B cell (primary cell): ENCODE results near the gene USH1G. TPM values are rescaled to one million over a fixed set of nuclear protein-coding genes. Genes with fewer than 3 reads are reported as not detected.

Experiments
- ATAC-seq: fragments of 200-7000 bp; cut with Tn5 transposase; one replicate; pipeline ENCODE4 v1.10.0; 2021; ENCODE audit warnings: low read depth, mild to moderate bottlenecking, moderate number of reproducible peaks, moderate library complexity
- CTCF ChIA-PET: fragments of 350-600 bp; sonication (Branson Sonifier 250); formaldehyde crosslinking; loops from one replicate; lab custom pipeline; 2021; ENCODE audit warnings: antibody characterized with exemption, inconsistent platforms; lab: Charles Lee
- POLR2A ChIA-PET: fragments of 350-600 bp; sonication (Branson Sonifier 250); formaldehyde crosslinking; loops from one replicate; lab custom pipeline; 2021; ENCODE audit warnings: antibody characterized with exemption; lab: Charles Lee
- DNase-seq: peaks from one replicate; pipeline ENCODE4 v3.0.0; 2013
- H2AFZ ChIP-seq: 2 replicates; pipeline ENCODE4 v1.6.1; 2012; ENCODE audit warnings: mild to moderate bottlenecking, low read depth, low read length; ENCODE audit not compliant: insufficient read depth, poor library complexity, severe bottlenecking
- H3K27ac ChIP-seq, 2 donors: 1 replicate in 1 of 2; 2 replicates in 1 of 2; pipeline ENCODE4 v1.5.1; 2012 to 2013; ENCODE audit warnings: low read length in 2 of 2, mild to moderate bottlenecking in 2 of 2, moderate library complexity in 1 of 2
- H3K27me3 ChIP-seq, 4 experiments: fragments of 200-600 bp in 1 of 4; sonication (generic) in 1 of 4; replicated peaks in 1 of 4; 1 replicate in 2 of 4; 2 replicates in 2 of 4; pipeline versions ENCODE4 v1.6.1 to v1.7.0; 2013 to 2016; ENCODE audit warnings: low read length in 3 of 4, mild to moderate bottlenecking in 2 of 4, mixed read lengths in 1 of 4, moderate library complexity in 1 of 4; ENCODE audit not compliant: insufficient read depth in 4 of 4, control insufficient read depth in 3 of 4; ENCODE audit errors: control extremely low read depth in 1 of 4
- H3K36me3 ChIP-seq, 2 experiments: replicated peaks in 1 of 2; 1 replicate in 1 of 2; 2 replicates in 1 of 2; pipeline versions ENCODE4 v1.6.1 to v1.7.1; 2013; ENCODE audit warnings: low read length in 1 of 2; ENCODE audit not compliant: insufficient read depth in 2 of 2, control insufficient read depth in 1 of 2; ENCODE audit errors: control extremely low read depth in 1 of 2, extremely low read depth in 1 of 2
- H3K4me1 ChIP-seq, 2 donors: fragments of 200-600 bp in 1 of 2; sonication (generic) in 1 of 2; 1 replicate in 1 of 2; 2 replicates in 1 of 2; pipeline versions ENCODE4 v1.5.1 to v1.6.1; 2013 to 2017; ENCODE audit warnings: low read length in 2 of 2; ENCODE audit not compliant: control insufficient read depth in 2 of 2, insufficient read depth in 2 of 2
- H3K4me2 ChIP-seq: replicated peaks from 2 replicates; pipeline ENCODE3; 2012; ENCODE audit warnings: mild to moderate bottlenecking, low read depth, low read length; ENCODE audit not compliant: poor library complexity, severe bottlenecking
- H3K4me3 ChIP-seq, 5 experiments: fragments of 200-600 bp in 1 of 5; sonication (generic) in 1 of 5; 1 replicate in 3 of 5; 2 replicates in 2 of 5; pipeline versions ENCODE4 v1.5.1 to v1.7.0; 2011 to 2016; ENCODE audit warnings: low read length in 4 of 5, mild to moderate bottlenecking in 4 of 5, low read depth in 2 of 5, control low read depth in 1 of 5, moderate library complexity in 1 of 5; ENCODE audit not compliant: insufficient read depth in 1 of 5; ENCODE audit errors: control extremely low read depth in 1 of 5, extremely low read depth in 1 of 5
- H3K79me2 ChIP-seq: fragments of 200-600 bp; sonication (generic); one replicate; pipeline ENCODE4 v1.6.0; 2016; ENCODE audit warnings: low read length; ENCODE audit not compliant: control insufficient read depth, insufficient read depth
- H3K9ac ChIP-seq: fragments of 200-600 bp; sonication (generic); 2 replicates; pipeline ENCODE4 v1.6.1; 2017; ENCODE audit warnings: mild to moderate bottlenecking, low read length, moderate library complexity
- H3K9me3 ChIP-seq, 3 donors: one replicate each; pipeline versions ENCODE4 v1.6.1 to v1.7.1; 2013; ENCODE audit warnings: low read length in 2 of 3; ENCODE audit not compliant: control insufficient read depth in 2 of 3, insufficient read depth in 1 of 3; ENCODE audit errors: control extremely low read depth in 1 of 3
- H4K20me1 ChIP-seq: 2 replicates; pipeline ENCODE4 v1.6.0; 2012; ENCODE audit warnings: mild to moderate bottlenecking, low read length; ENCODE audit not compliant: insufficient read depth, control insufficient read depth, poor library complexity, severe bottlenecking
- H3K27ac Mint-ChIP-seq: one replicate; pipeline ENCODE4 v1.8.0; 2021; ENCODE audit warnings: mixed read lengths
- H3K27me3 Mint-ChIP-seq: one replicate; pipeline ENCODE4 v1.8.0; 2021; ENCODE audit warnings: mixed read lengths
- H3K4me1 Mint-ChIP-seq: one replicate; pipeline ENCODE4 v1.8.0; 2021; ENCODE audit warnings: mixed read lengths
- H3K4me3 Mint-ChIP-seq: one replicate; pipeline ENCODE4 v1.8.0; 2021; ENCODE audit warnings: mixed read lengths
- H3K9me3 Mint-ChIP-seq: one replicate; pipeline ENCODE4 v1.8.0; 2022; ENCODE audit warnings: mixed read lengths; ENCODE audit not compliant: insufficient read depth
- CTCF ChIP-seq: fragments of 200-600 bp; IDR thresholded peaks from one replicate; pipeline ENCODE4 v1.8.0; 2022; ENCODE audit warnings: antibody characterized with exemption, mild to moderate bottlenecking
- EZH2 ChIP-seq: IDR thresholded peaks from 2 replicates; pipeline ENCODE4 v1.6.1; 2012; ENCODE audit warnings: borderline replicate concordance, low read depth, mild to moderate bottlenecking, moderate library complexity, low read length; ENCODE audit not compliant: insufficient read depth, poor library complexity, severe bottlenecking
- WGBS: methylation state at CpG from one replicate; pipeline ENCODE4 v1.1.5; 2013; ENCODE audit warnings: missing lambda C conversion rate; ENCODE audit not compliant: insufficient coverage; 5-methylcytosine and 5-hydroxymethylcytosine counted together
- intact Hi-C: fragments of 100-400 bp; cut with micrococcal nuclease; formaldehyde crosslinking; loops from one replicate; pipeline ENCODE4 v1.10.0; 2022
- polyA plus RNA-seq: library from polyadenylated mRNA; depleted of rRNA; stranded (reverse); fragments of >200 nt; gene quantifications from 2 replicates; pipeline ENCODE4 v1.2.3, GENCODE V29; 2012
- total RNA-seq, 2 donors: library from RNA; stranded (reverse); fragments of 120-200 nt in 1 of 2; gene quantifications; 1 replicate in 1 of 2; 2 replicates in 1 of 2; pipeline versions ENCODE4 v1.2.3 to v1.2.4, GENCODE V29; 2013 to 2022

USH1G gene
- total and polyA plus RNA-seq, 2 donors (not counting 1 experiment from before 2014, with no cell fraction given), result not detected

GRCh38 chr17:74953134-74953687 lies 30.2 kb upstream of the USH1G start:
- CTCF ChIA-PET, result interaction anchor here (1.5 to 1.6 kb wide), 2 partner anchors 9 to 216 kb away, joined by 3 to 5 read pairs; partner anchors contain the start of gene RAB37
- TF ChIP-seq CTCF, result no peak
- TF ChIP-seq EZH2, result no peak
- intact Hi-C loops, result no loop called here
- Histone ChIP-seq H3K27ac (no peak overlapping the region), H2AFZ (no peak overlapping the region), H3K4me3 (no peak overlapping the region), H3K36me3 (no peaks in the 10 kb centered on the region), H3K4me2 (no peak overlapping the region), H3K9me3 (no peaks in the 10 kb centered on the region), H3K4me1 (peaks cover 0 to 5% of the 10 kb centered on the region in 2 donors), H4K20me1 (no peaks in the 10 kb centered on the region), H3K79me2 (no peaks in the 10 kb centered on the region), H3K9ac (no peak overlapping the region), H3K27me3 (peaks cover 0 to 17% (median 0%) of the 10 kb centered on the region in 4 experiments)
- H3K9me3 Mint-ChIP-seq, result no peaks in the 10 kb centered on the region
- DNase-seq (no peak), ATAC-seq (no peak)
- H3K27ac Mint-ChIP-seq, result no peak overlapping the region
- H3K27me3 Mint-ChIP-seq, result peaks cover 4% of the 10 kb centered on the region
- no peaks in the 10 kb centered on the region for H3K4me1 Mint-ChIP-seq
- no peak overlapping the region for H3K4me3 Mint-ChIP-seq
- WGBS, result 89% methylated on average over 11 of the region's 11 CpGs
- POLR2A ChIA-PET, result no interaction called here

- Histone ChIP-seq H3K27ac (no peak overlapping the region), H4K20me1 (no peaks in the 10 kb centered on the region), H3K4me1 (no peaks in the 10 kb centered on the region), H3K9me3 (no peaks in the 10 kb centered on the region), H3K79me2 (no peaks in the 10 kb centered on the region), H3K4me3 (no peak overlapping the region), H3K9ac (no peak overlapping the region), H2AFZ (no peak overlapping the region), H3K27me3 (peaks cover 0 to 16% (median 0%) of the 10 kb centered on the region in 4 experiments), H3K4me2 (no peak overlapping the region), H3K36me3 (no peaks in the 10 kb centered on the region)
- Mint-ChIP-seq H3K27me3 (peaks cover 5% of the 10 kb centered on the region), H3K9me3 (no peaks in the 10 kb centered on the region), H3K27ac (no peak overlapping the region), H3K4me1 (no peaks in the 10 kb centered on the region), H3K4me3 (no peak overlapping the region)
- TF ChIP-seq EZH2, result no peak
- TF ChIP-seq CTCF, result no peak
- POLR2A ChIA-PET, result no interaction called here
- WGBS, result 88% methylated on average over 20 of the region's 24 CpGs
- ATAC-seq (no peak), DNase-seq (no peak)
- intact Hi-C loops, result no loop called here
- CTCF ChIA-PET, result interaction anchor here (1.5 to 3.9 kb wide), 2 partner anchors 9 kb away, joined by 5 to 13 read pairs; no protein-coding TSS in a partner anchor
Measured at GRCh38 chr17:74952431-74953133, 29.5 kb upstream of the USH1G start.
